Activated naive CD4-positive, alpha-beta T cell treated with anti-CD3 and anti-CD28 coated beads, Interleukin-2, amount 10 ng/mL, durations not matched to agents 7 days and 5 days (primary cell): ENCODE measurements around the gene L3MBTL3.

Experiments used
- CTCF ChIA-PET: fragments of 350-600 bp; sonication (Branson Sonifier 250); formaldehyde crosslinking; loops from one replicate; lab custom pipeline; 2021; ENCODE audit warnings: antibody characterized with exemption; lab: Charles Lee
- DNase-seq: peaks from one replicate; pipeline ENCODE4 v3.0.0-alpha.2; 2020
- H3K27ac Mint-ChIP-seq: one replicate; pipeline ENCODE4 v1.8.0; 2021; ENCODE audit warnings: mild to moderate bottlenecking, moderate library complexity, mixed read lengths
- H3K27me3 Mint-ChIP-seq: one replicate; pipeline ENCODE4 v1.8.0; 2021; ENCODE audit warnings: mild to moderate bottlenecking, mixed read lengths
- H3K36me3 Mint-ChIP-seq: one replicate; pipeline ENCODE4 v1.8.0; 2021; ENCODE audit warnings: mixed read lengths
- H3K4me1 Mint-ChIP-seq: one replicate; pipeline ENCODE4 v1.8.0; 2021; ENCODE audit warnings: mixed read lengths
- H3K4me3 Mint-ChIP-seq: one replicate; pipeline ENCODE4 v1.8.0; 2021; ENCODE audit warnings: mild to moderate bottlenecking, moderate library complexity, mixed read lengths
- H3K9me3 Mint-ChIP-seq: one replicate; pipeline ENCODE4 v1.8.0; 2021; ENCODE audit warnings: mixed read lengths

L3MBTL3 gene

GRCh38 chr6:130012728-130013127 is 5.7 kb upstream of the L3MBTL3 start:
- Mint-ChIP-seq H3K27me3 (peaks cover 18% of the 10 kb centered on the region), H3K36me3 (no peaks in the 10 kb centered on the region), H3K9me3 (no peaks in the 10 kb centered on the region), H3K27ac (no peak overlapping the region), H3K4me1 (peaks cover 2% of the 10 kb centered on the region), H3K4me3 (no peak overlapping the region)
- DNase-seq = no peak
- CTCF ChIA-PET = no interaction called here

DNA sequence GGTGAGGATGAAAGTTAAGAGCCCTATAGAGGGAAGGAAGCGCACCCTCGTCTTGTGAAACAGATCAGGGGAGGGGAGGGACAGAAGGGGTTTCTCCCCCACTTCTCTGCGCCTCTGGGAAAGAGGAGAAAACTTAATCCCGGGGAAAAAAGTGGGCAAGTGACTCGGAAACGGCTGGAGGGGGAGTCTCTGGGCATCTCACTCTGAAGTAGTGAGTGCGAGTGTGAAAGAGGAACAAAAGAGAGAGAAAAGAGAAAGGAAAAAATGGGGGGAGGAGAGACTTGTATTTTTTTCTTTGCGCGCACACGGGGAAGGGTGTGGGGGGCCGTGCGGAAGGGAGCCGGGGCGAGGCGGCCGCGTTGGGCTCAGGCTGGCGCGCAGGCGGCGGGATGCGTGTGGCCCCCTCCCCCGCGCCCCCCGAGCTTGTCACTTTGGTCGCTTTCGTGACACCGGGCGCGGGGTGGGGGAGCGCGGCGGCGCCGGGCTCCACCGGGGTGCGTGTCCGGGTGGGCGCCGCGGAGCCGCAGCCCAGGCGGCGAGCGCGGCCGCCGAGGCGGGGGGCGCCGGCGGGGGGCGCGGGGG is 454 bp downstream of the L3MBTL3 start:
- H3K27ac Mint-ChIP-seq = peak overlapping the region; percentile 96
- H3K9me3 Mint-ChIP-seq = no peaks in the 10 kb centered on the region

GRCh38 chr6:130019326-130020072 is 1.1 kb downstream of the L3MBTL3 start:
- peak overlapping the region; percentile 96 for H3K4me3 Mint-ChIP-seq
- no peaks in the 10 kb centered on the region for H3K9me3 Mint-ChIP-seq
- peaks cover 17% of the 10 kb centered on the region for H3K36me3 Mint-ChIP-seq
- peak overlapping the region; percentile 87 for H3K27ac Mint-ChIP-seq
- CTCF ChIA-PET = interaction anchor here (1.3 kb wide), 1 partner anchor 10 kb away, joined by 4 read pairs; no protein-coding TSS in a partner anchor
- peak; percentile 56 for DNase-seq
- peaks cover 29% of the 10 kb centered on the region for H3K4me1 Mint-ChIP-seq
- peaks cover 15% of the 10 kb centered on the region for H3K27me3 Mint-ChIP-seq

More for the DNA sequence above, 454 bp downstream of the L3MBTL3 start:
- Mint-ChIP-seq H3K36me3 (peaks cover 14% of the 10 kb centered on the region), H3K27me3 (peaks cover 17% of the 10 kb centered on the region), H3K4me1 (peaks cover 29% of the 10 kb centered on the region), H3K4me3 (peak overlapping the region; percentile 95)
- CTCF ChIA-PET = interaction anchor here (1.3 kb wide), 1 partner anchor 11 kb away, joined by 4 read pairs; no protein-coding TSS in a partner anchor
- peak; percentile 57 for DNase-seq

- Mint-ChIP-seq H3K4me1 (peaks cover 29% of the 10 kb centered on the region), H3K27me3 (peaks cover 9% of the 10 kb centered on the region), H3K4me3 (peak overlapping the region; percentile 96), H3K27ac (peak overlapping the region; percentile 99), H3K36me3 (peaks cover 25% of the 10 kb centered on the region), H3K9me3 (no peaks in the 10 kb centered on the region)
- CTCF ChIA-PET = interaction anchor here (0.9 to 2.0 kb wide), 11 partner anchors 9 to 519 kb away, joined by 3 to 10 read pairs (median 5); no protein-coding TSS in a partner anchor
- DNase-seq = peak; percentile 71
Observed at GRCh38 chr6:130020073-130020906, 1.9 kb downstream of the L3MBTL3 start.

- Mint-ChIP-seq H3K4me1 (peaks cover 29% of the 10 kb centered on the region), H3K4me3 (peak overlapping the region; percentile 96), H3K9me3 (no peaks in the 10 kb centered on the region), H3K27ac (peak overlapping the region; percentile 99), H3K27me3 (peaks cover 9% of the 10 kb centered on the region), H3K36me3 (peaks cover 33% of the 10 kb centered on the region)
- CTCF ChIA-PET = interaction anchor here (0.7 to 2.4 kb wide), 27 partner anchors 9 to 523 kb away, joined by 3 to 10 read pairs (median 4); no protein-coding TSS in a partner anchor
- DNase-seq = peak; percentile 86
Observed at GRCh38 chr6:130020907-130021629, 2.7 kb downstream of the L3MBTL3 start.

DNA sequence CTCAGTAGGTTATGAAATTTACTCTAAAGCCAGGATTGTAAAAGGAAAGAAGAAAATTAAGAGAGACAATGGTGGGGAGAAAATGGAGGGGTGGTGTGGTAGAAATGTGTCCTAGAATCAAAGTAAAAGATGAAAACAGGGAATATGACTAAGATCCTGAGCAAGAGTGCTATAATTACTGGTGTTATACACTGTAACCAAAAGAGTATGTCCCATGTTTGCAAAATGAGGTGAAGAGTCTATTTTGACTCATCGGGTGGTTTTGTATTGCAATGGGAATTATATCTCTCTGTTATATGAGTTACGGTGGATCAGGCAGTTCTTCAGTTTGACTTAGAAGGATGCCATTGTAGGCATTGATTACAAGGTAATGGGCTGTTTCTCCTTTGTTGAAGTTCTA is 8.5 kb downstream of the L3MBTL3 start:
- H3K36me3 Mint-ChIP-seq = peaks cover 48% of the 10 kb centered on the region
- no peak overlapping the region for H3K4me3 Mint-ChIP-seq
- H3K4me1 Mint-ChIP-seq = peaks cover 51% of the 10 kb centered on the region
- DNase-seq = no peak
- CTCF ChIA-PET = interaction anchor here (0.6 kb wide), 1 partner anchor 30 kb away, joined by 3 read pairs; no protein-coding TSS in a partner anchor
- H3K27ac Mint-ChIP-seq = no peak overlapping the region
- H3K9me3 Mint-ChIP-seq = no peaks in the 10 kb centered on the region
- H3K27me3 Mint-ChIP-seq = no peaks in the 10 kb centered on the region

DNA sequence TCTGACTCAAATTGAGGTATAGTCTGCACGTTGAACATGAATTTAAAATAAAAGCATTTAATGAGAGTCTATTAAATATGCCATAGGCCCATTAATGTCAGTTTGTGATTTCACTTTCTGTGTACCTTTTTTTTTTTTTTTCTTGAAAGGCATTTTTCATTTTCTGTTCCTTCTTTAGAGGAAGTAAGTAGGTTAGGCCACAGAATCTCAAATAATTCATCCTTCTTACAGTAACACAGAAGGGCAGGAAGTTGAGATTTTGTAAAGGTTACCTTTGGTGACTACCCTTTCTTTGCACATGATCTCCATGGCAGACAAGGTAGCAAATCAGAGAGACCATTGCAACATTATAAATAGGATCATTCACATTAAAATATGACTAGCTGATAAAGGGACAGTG is 9.6 kb downstream of the L3MBTL3 start:
- peaks cover 44% of the 10 kb centered on the region for H3K4me1 Mint-ChIP-seq
- H3K27ac Mint-ChIP-seq = peak overlapping the region; percentile 85
- DNase-seq = no peak
- H3K36me3 Mint-ChIP-seq = peaks cover 54% of the 10 kb centered on the region
- no peaks in the 10 kb centered on the region for H3K27me3 Mint-ChIP-seq
- CTCF ChIA-PET = no interaction called here
- H3K4me3 Mint-ChIP-seq = no peak overlapping the region
- peaks cover under 1% of the 10 kb centered on the region for H3K9me3 Mint-ChIP-seq

DNA sequence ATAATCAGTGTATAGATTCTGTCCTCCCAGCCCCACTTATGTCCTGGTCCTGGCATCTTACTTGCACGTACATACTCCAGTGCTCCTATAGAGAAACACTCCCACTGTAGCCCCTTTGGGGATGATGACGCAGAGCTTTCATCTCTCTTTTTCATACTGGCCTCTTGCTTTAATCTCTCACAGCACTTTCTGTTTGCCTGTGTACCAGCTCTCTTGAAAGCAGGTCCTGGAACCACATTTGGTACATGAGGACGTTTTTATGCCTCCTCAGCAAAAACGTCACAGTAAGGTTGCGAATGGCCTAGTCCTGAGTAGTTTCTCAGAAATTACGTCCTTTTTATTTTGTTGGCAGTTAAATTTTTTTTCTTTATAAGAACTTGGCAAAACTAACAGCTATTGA is 10.8 kb downstream of the L3MBTL3 start:
- Mint-ChIP-seq H3K4me3 (no peak overlapping the region), H3K4me1 (peaks cover 50% of the 10 kb centered on the region)
- CTCF ChIA-PET = interaction anchor here (0.7 to 1.5 kb wide), 2 partner anchors 9 to 253 kb away, joined by 3 to 4 read pairs; no protein-coding TSS in a partner anchor

DNA sequence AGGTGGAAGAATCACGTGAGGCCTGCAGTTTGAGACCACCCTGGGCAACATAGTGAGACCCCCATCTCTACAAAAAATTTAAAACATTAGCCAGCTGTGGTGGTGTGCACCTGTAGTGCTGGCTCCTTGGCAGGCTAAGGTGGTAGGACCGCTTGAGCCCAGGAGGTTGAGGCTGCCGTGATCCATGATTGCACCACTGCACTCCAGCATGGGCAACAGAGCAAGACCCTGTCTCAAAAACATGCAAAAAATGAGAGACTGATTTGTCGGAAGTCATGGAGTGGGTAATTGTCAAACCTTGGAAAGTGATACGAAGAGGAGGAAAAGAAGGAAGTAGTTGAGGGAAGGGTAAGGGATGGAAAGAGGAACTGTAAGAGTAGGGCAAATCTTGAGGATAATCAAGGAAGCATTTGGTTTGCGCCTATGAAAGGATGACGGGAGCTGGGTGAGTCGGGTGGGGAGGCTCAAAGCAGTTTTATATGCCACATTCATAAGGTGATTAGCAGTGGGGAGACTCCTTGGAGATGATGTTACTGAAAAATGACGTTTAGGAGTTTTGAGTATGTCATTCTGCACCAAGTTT is 14.5 kb downstream of the L3MBTL3 start:
- Mint-ChIP-seq H3K9me3 (peaks cover 2% of the 10 kb centered on the region), H3K27me3 (no peaks in the 10 kb centered on the region), H3K27ac (no peak overlapping the region), H3K4me1 (peaks cover 52% of the 10 kb centered on the region), H3K4me3 (no peak overlapping the region), H3K36me3 (peaks cover 39% of the 10 kb centered on the region)
- CTCF ChIA-PET = interaction anchor here (0.9 to 1.3 kb wide), 2 partner anchors 11 to 249 kb away, joined by 4 to 5 read pairs; no protein-coding TSS in a partner anchor
- no peak for DNase-seq

More for the DNA sequence above, 10.8 kb downstream of the L3MBTL3 start:
- H3K27me3 Mint-ChIP-seq = no peaks in the 10 kb centered on the region
- H3K27ac Mint-ChIP-seq = peak overlapping the region; percentile 85
- peaks cover 2% of the 10 kb centered on the region for H3K9me3 Mint-ChIP-seq
- DNase-seq = no peak
- peaks cover 54% of the 10 kb centered on the region for H3K36me3 Mint-ChIP-seq

DNA sequence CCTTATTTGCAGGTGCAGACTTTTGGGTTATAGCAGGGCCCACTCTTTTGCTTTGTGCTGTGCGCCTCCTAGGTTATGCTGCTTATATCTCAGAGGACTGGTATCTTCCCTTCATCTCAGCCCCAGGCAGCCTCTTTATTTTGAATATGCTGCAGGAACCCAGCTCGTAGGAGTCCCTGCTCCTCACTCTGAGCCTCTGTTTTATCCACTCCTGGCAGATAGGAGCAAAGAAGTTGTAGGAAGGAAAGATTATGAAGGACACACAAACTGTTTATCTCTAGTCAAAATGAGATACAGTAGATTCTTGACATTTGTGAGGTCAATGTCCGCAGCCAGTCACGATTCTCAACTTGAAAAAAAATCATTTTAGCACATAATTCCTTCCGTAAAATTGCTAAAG is 15.6 kb downstream of the L3MBTL3 start:
- Mint-ChIP-seq H3K27me3 (no peaks in the 10 kb centered on the region), H3K36me3 (peaks cover 35% of the 10 kb centered on the region), H3K27ac (no peak overlapping the region), H3K4me3 (no peak overlapping the region), H3K4me1 (peaks cover 41% of the 10 kb centered on the region), H3K9me3 (peaks cover 2% of the 10 kb centered on the region)
- no peak for DNase-seq
- CTCF ChIA-PET = no interaction called here

DNA sequence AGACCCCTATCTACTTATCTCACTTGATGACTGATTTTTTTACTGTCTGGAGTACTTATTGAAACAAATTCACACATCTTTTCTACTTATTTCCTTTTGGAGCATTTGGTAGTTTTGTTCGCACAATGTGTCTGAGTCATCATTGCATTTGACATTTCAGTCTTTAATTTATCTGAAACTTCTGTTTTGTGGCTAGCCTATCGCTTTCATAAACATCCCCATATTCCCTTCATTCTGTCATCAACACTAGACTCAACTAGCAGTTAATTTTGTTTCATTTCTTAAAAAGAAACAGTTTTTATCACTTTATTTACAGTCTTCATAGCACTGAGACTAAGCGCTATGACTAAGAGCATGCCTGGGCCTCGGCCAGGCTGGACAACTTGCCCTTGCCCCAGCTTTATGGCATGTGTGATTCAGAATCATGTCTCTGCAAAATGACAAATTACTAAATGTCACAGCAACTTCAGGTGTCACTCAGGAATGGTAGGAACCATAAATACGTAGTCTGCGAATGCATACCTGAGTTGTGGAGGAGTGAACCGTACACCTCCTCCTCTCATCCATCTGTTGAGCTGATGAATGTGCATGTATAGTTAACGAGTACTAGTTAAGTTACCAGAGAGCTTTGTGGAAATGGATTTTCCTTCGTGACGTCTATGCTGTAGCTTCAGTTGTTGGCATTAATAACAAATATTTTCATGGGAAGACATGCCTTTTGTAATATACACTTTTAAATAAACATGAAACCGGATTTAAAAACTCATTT is 16.2 kb downstream of the L3MBTL3 start:
- CTCF ChIA-PET = no interaction called here
- peaks cover 29% of the 10 kb centered on the region for H3K36me3 Mint-ChIP-seq
- H3K4me1 Mint-ChIP-seq = peaks cover 35% of the 10 kb centered on the region
- no peak overlapping the region for H3K4me3 Mint-ChIP-seq
- DNase-seq = no peak
- H3K27me3 Mint-ChIP-seq = no peaks in the 10 kb centered on the region
- H3K27ac Mint-ChIP-seq = no peak overlapping the region
- H3K9me3 Mint-ChIP-seq = peaks cover 2% of the 10 kb centered on the region

- Mint-ChIP-seq H3K9me3 (peaks cover 2% of the 10 kb centered on the region), H3K27ac (no peak overlapping the region), H3K4me1 (peaks cover 30% of the 10 kb centered on the region), H3K27me3 (no peaks in the 10 kb centered on the region), H3K36me3 (peaks cover 29% of the 10 kb centered on the region), H3K4me3 (no peak overlapping the region)
- DNase-seq = no peak
- CTCF ChIA-PET = no interaction called here
Observed at GRCh38 chr6:130035211-130035610, 16.8 kb downstream of the L3MBTL3 start.
